Occipital lobe (tissue), 2 donors: ENCODE data around the gene TAF11L5. TPM values are rescaled to one million over a fixed set of nuclear protein-coding genes. Genes with fewer than 3 reads are reported as not detected.
"Not testable (repeated sequence)": the region's sequence is repeated elsewhere in the genome, so short reads cannot be mapped to it uniquely, and the experiment has no call there.

Source experiments
- DNase-seq: peaks from one replicate; lab custom pipeline; 2025; lab: John Stamatoyannopoulos, UW
- total RNA-seq: library from RNA; depleted of rRNA; stranded (reverse); fragments of >200 nt; gene quantifications from one replicate; pipeline ENCODE4 v1.2.3, GENCODE V29; 2014

The TAF11L5 gene
- not detected for total RNA-seq

GRCh38 chr5:17524935-17525334 is at the start of gene TAF11L5:
TAF11L5 (plus strand) TSS chr5:17525235.
- not testable (repeated sequence) for DNase-seq

GRCh38 chr5:17477043-17477442 is 48.0 kb upstream of the TAF11L5 start:
- no peak for DNase-seq

GRCh38 chr5:17477573-17478265 is 47.3 kb upstream of the TAF11L5 start:
- DNase-seq: no peak

GRCh38 chr5:17481378-17481777 is 43.7 kb upstream of the TAF11L5 start:
- no peak for DNase-seq

DNA sequence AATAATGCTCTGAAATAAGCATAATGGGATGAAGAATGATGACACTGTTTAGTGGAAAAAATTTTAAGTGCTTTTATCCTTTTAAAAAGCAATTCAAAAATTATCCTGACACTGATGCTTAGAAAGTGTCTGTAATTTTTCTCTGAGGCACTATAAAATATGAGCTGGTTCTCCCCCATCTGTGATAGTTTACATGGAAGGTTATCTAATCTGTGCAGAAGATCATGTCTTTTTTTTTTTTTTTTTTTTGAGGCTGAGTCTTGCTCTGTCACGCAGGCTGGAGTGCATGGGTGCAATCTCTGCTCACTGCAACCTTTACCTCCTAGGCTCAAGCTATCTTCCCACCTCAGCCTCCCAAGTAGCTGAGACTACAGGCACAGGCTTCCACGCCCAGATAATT is 42.2 kb upstream of the TAF11L5 start:
- DNase-seq: no peak

- not testable (repeated sequence) for DNase-seq
Observed at GRCh38 chr5:17486464-17487173, 38.4 kb upstream of the TAF11L5 start.

DNA sequence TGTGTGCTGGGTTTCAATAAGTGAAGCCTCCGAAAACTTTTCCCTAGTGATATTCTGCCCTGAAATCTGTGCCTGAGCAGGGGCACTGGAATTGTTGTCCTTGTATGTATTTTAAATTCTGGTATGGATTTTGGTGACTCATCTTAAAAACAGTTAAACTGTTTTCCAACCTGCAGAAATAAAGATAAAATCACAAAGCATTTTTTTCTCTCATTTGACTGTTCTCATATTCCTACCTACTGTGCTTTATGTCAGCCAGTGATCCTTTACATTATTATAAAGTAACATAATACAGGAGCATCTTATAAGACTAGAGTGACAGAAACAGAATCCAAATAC is 37.9 kb upstream of the TAF11L5 start:
- no peak for DNase-seq

DNA sequence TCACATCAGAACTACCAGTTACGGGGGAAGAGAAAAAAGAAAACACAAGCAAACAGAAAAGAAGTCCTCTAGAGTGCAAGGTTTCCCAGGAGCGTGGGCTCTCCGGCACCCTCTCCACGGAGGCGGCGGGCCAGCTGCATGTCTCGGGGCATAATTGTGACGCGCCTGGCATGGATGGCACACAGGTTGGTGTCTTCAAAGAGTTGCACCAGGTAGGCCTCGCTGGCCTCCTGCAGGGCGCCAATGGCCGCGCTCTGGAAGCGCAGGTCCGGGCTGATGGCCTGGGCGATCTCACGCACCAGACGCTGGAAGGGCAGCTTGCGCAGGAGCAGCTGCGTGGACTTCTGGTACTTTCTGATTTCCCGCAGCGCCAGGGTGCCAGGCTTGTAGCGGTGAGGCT is 33.8 kb upstream of the TAF11L5 start:
- not testable (repeated sequence) for DNase-seq

DNA sequence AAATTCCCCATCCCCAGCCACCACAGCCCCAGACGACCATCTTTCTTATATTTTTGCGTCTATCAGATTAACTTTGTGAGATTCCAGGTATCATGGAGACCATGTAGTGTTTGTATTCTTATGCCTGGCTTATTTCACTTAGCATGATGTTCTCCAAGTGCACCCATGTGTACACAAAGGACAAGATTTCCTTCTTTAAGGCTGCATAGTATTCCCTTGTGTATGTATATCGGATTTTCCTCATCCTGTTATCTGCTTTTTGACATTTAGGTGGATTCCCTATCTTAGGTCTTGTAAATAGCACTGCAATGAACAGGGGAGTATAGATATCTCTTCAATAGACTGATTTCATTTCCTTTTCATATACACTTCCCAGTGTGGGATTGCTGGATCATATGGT is 32.3 kb upstream of the TAF11L5 start:
- DNase-seq: no peak

DNA sequence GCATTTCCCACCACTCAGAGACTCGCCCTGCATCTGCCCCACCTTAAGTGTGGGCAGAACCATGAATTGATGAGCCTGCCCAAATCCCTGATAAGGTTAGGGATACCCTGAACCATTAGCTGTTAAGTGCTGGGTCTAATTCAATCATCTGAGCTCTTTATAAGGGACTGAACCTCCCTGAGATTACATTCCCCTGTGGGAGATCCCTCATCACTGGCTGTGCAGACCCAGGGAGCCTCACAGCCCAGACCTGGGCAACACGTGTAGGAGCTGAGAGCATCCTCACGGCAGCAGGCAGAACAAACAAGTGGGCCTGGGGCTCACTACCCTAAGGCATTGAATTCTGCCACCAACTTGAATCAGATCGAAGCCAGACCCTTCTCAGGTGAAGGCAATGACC is 27.6 kb upstream of the TAF11L5 start:
- DNase-seq: no peak

- not testable (repeated sequence) for DNase-seq
Observed at GRCh38 chr5:17497931-17498330, 27.1 kb upstream of the TAF11L5 start, which contains the start of gene TAF11L2. TAF11L2 (plus strand) TSS chr5:17498231.

DNA sequence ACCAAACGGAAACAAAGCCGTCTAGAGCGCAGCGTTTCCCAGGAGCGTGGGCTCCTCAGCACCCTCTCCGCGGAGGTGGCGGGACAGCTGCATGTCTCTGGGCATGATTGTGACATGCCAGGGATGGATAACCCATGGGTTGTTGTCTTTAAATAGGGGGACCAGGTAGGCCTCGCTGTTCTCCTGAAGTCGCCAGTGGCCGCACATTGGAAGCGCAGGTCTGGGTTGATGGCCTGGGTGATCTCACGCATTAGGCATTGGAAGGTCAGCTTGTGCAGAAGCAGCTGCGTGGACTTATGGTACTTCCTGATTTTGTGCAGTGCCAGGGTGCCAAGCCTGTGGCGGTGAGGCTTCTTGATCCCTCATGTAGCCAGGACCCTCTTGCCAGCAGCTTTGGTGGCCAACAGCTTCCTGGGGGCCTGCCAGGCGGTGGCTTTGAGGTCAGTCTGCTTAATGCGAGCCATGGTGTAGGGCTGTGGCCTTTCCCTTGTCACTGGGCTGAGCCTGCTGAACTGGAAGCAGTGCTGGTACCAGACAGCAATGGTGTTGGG is 13.2 kb upstream of the TAF11L5 start:
- DNase-seq: no peak

GRCh38 chr5:17517526-17517925 is 7.5 kb upstream of the TAF11L5 start:
- DNase-seq: not testable (repeated sequence)

- not testable (repeated sequence) for DNase-seq
Observed at GRCh38 chr5:17518067-17518466, 7.0 kb upstream of the TAF11L5 start, which contains the start of gene TAF11L3. TAF11L3 (plus strand) TSS chr5:17518367.

DNA sequence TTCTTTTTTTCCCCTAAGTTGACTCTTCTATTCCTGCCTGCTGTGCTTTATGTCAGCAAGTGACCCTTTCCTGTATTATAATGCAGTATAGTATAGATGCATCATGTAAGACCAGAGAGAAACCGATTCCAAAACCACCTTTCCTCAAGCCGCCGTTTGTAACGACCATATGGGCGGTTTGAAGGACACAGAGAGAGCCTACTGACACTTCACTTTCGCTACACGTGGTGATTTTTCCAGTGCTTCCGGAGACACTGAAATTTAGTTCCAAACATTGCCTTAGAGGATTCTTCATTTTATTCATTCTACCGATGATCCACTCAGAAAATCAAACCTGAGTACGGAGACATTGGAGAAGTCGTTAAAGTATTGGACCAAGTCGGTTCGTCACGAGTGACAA is 5.5 kb upstream of the TAF11L5 start:
- not testable (repeated sequence) for DNase-seq

DNA sequence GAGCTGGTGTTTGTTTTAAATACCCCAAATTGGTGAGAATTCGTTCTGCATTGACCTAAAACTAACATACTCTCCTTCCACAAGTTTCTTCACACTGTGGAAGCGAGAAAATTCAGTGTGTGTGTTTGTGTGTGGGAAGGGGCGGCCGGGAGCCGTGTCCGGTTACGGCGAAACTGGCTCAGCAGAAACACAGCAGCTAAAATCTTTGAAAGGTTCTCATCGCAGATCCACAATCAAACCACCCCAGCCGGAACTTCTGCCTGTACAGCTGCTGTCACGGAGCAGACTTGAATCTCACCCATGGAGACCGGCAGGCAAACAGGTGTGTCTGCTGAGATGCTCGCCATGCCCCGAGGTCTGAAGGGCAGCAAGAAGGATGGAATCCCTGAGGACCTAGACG is 3.5 kb upstream of the TAF11L5 start, which contains the start of gene TAF11L4:
Gene TAF11L4, plus strand, starts transcription at position 301 of the 400 bp plus-strand sequence.
- not testable (repeated sequence) for DNase-seq

DNA sequence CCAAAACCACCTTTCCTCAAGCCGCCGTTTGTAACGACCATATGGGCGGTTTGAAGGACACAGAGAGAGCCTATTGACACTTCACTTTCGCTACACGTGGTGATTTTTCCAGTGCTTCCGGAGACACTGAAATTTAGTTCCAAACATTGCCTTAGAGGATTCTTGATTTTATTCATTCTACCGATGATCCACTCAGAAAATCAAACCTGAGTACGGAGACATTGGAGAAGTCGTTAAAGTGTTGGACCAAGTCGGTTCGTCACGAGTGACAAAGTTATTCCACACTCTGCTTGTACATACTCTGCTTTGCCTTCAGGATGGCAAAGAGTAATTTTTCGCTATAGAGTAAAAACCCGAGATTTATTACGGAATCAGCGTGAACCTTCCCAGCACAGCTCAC is 1.5 kb downstream of the TAF11L5 start:
- DNase-seq: not testable (repeated sequence)

DNA sequence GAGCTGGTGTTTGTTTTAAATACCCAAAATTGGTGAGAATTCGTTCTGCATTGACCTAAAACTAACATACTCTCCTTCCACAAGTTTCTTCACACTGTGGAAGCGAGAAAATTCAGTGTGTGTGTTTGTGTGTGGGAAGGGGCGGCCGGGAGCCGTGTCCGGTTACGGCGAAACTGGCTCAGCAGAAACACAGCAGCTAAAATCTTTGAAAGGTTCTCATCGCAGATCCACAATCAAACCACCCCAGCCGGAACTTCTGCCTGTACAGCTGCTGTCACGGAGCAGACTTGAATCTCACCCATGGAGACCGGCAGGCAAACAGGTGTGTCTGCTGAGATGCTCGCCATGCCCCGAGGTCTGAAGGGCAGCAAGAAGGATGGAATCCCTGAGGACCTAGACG is 3.3 kb downstream of the TAF11L5 start, which contains the start of gene TAF11L6:
Gene TAF11L6, plus strand, starts transcription at position 301 of the 400 bp plus-strand sequence.
- not testable (repeated sequence) for DNase-seq
